ENCODE data around the gene POMGNT1.
A peak's percentile ranks its signal among the peaks of the same experiment; 100 is the strongest.

POMGNT1 gene

GRCh38 chr1:46199233-46199749, 1.1 kb upstream of the POMGNT1 start:
- no peaks in the 10 kb centered on the region for H3K36me3 Mint-ChIP-seq
- peaks cover 34% of the 10 kb centered on the region for H3K4me1 Mint-ChIP-seq
- H3K27me3 Mint-ChIP-seq, result peaks cover 12% of the 10 kb centered on the region
- H3K27ac Mint-ChIP-seq, result no peak overlapping the region
- peak overlapping the region; percentile 77 for H3K4me3 Mint-ChIP-seq
- CTCF ChIA-PET, result interaction anchor here (0.7 to 1.6 kb wide), 4 partner anchors 19 to 49 kb away, joined by 3 to 4 read pairs (median 3); no protein-coding TSS in a partner anchor
- no peak for DNase-seq
- H3K9me3 Mint-ChIP-seq, result no peaks in the 10 kb centered on the region

GRCh38 chr1:46197560-46197963, 672 bp downstream of the POMGNT1 start:
- H3K9me3 Mint-ChIP-seq, result no peaks in the 10 kb centered on the region
- H3K36me3 Mint-ChIP-seq, result no peaks in the 10 kb centered on the region
- H3K4me1 Mint-ChIP-seq, result peaks cover 25% of the 10 kb centered on the region
- CTCF ChIA-PET, result interaction anchor here (1.2 kb wide), 1 partner anchor 24 kb away, joined by 4 read pairs; no protein-coding TSS in a partner anchor
- no peaks in the 10 kb centered on the region for H3K27me3 Mint-ChIP-seq
- H3K4me3 Mint-ChIP-seq, result peak overlapping the region; percentile 81
- peak overlapping the region; percentile 37 for H3K27ac Mint-ChIP-seq
- DNase-seq, result no peak

- CTCF ChIA-PET, result no interaction called here
- Mint-ChIP-seq H3K27ac (no peak overlapping the region), H3K27me3 (no peaks in the 10 kb centered on the region), H3K9me3 (no peaks in the 10 kb centered on the region), H3K36me3 (no peaks in the 10 kb centered on the region), H3K4me1 (peaks cover 25% of the 10 kb centered on the region), H3K4me3 (peak overlapping the region; percentile 13)
- DNase-seq, result no peak
Observed at GRCh38 chr1:46196609-46197008, 1.6 kb downstream of the POMGNT1 start.

- no peak overlapping the region for H3K27ac Mint-ChIP-seq
- H3K9me3 Mint-ChIP-seq, result no peaks in the 10 kb centered on the region
- DNase-seq, result no peak
- H3K4me1 Mint-ChIP-seq, result peaks cover 18% of the 10 kb centered on the region
- no peaks in the 10 kb centered on the region for H3K27me3 Mint-ChIP-seq
- peaks cover under 1% of the 10 kb centered on the region for H3K36me3 Mint-ChIP-seq
- CTCF ChIA-PET, result interaction anchor here (0.6 to 1.6 kb wide), 2 partner anchors 13 to 50 kb away, joined by 3 to 4 read pairs; no protein-coding TSS in a partner anchor
- H3K4me3 Mint-ChIP-seq, result no peak overlapping the region
Observed at GRCh38 chr1:46194641-46195193, 3.5 kb downstream of the POMGNT1 start.

GRCh38 chr1:46193984-46194570, 4.2 kb downstream of the POMGNT1 start:
- H3K4me1 Mint-ChIP-seq, result peaks cover 13% of the 10 kb centered on the region
- no peak overlapping the region for H3K4me3 Mint-ChIP-seq
- H3K27me3 Mint-ChIP-seq, result no peaks in the 10 kb centered on the region
- H3K36me3 Mint-ChIP-seq, result peaks cover 5% of the 10 kb centered on the region
- CTCF ChIA-PET, result interaction anchor here (0.6 to 1.6 kb wide), 2 partner anchors 13 to 149 kb away, joined by 4 read pairs; no protein-coding TSS in a partner anchor
- H3K9me3 Mint-ChIP-seq, result no peaks in the 10 kb centered on the region
- H3K27ac Mint-ChIP-seq, result peak overlapping the region; percentile 45
- DNase-seq, result no peak

- CTCF ChIA-PET, result interaction anchor here (0.6 kb wide), 1 partner anchor 148 kb away, joined by 4 read pairs; no protein-coding TSS in a partner anchor
- Mint-ChIP-seq H3K9me3 (no peaks in the 10 kb centered on the region), H3K4me3 (no peak overlapping the region), H3K27me3 (no peaks in the 10 kb centered on the region), H3K4me1 (peaks cover 9% of the 10 kb centered on the region), H3K27ac (no peak overlapping the region), H3K36me3 (peaks cover 5% of the 10 kb centered on the region)
- DNase-seq, result no peak
Observed at GRCh38 chr1:46193285-46193684, 4.9 kb downstream of the POMGNT1 start.

GRCh38 chr1:46192171-46192570, 6.1 kb downstream of the POMGNT1 start:
- no peak for DNase-seq
- no peaks in the 10 kb centered on the region for H3K9me3 Mint-ChIP-seq
- H3K4me3 Mint-ChIP-seq, result no peak overlapping the region
- no peak overlapping the region for H3K27ac Mint-ChIP-seq
- H3K36me3 Mint-ChIP-seq, result peaks cover 5% of the 10 kb centered on the region
- H3K4me1 Mint-ChIP-seq, result peaks cover 2% of the 10 kb centered on the region
- H3K27me3 Mint-ChIP-seq, result no peaks in the 10 kb centered on the region
- CTCF ChIA-PET, result no interaction called here

- Mint-ChIP-seq H3K36me3 (peaks cover 5% of the 10 kb centered on the region), H3K4me3 (no peak overlapping the region), H3K9me3 (no peaks in the 10 kb centered on the region), H3K4me1 (no peaks in the 10 kb centered on the region), H3K27ac (no peak overlapping the region), H3K27me3 (no peaks in the 10 kb centered on the region)
- CTCF ChIA-PET, result interaction anchor here (0.7 to 1.4 kb wide), 2 partner anchors 10 to 32 kb away, joined by 3 to 4 read pairs; no protein-coding TSS in a partner anchor
- no peak for DNase-seq
Observed at GRCh38 chr1:46191033-46191701, 7.1 kb downstream of the POMGNT1 start.

- no peaks in the 10 kb centered on the region for H3K9me3 Mint-ChIP-seq
- DNase-seq, result no peak
- H3K4me3 Mint-ChIP-seq, result no peak overlapping the region
- CTCF ChIA-PET, result interaction anchor here (0.7 to 1.4 kb wide), 2 partner anchors 9 to 33 kb away, joined by 3 to 4 read pairs; no protein-coding TSS in a partner anchor
- H3K4me1 Mint-ChIP-seq, result no peaks in the 10 kb centered on the region
- no peak overlapping the region for H3K27ac Mint-ChIP-seq
- H3K27me3 Mint-ChIP-seq, result no peaks in the 10 kb centered on the region
- H3K36me3 Mint-ChIP-seq, result peaks cover 5% of the 10 kb centered on the region
Observed at GRCh38 chr1:46190539-46190938, 7.7 kb downstream of the POMGNT1 start.

- no peak for DNase-seq
- H3K4me1 Mint-ChIP-seq, result peaks cover 6% of the 10 kb centered on the region
- H3K36me3 Mint-ChIP-seq, result peaks cover 5% of the 10 kb centered on the region
- no peaks in the 10 kb centered on the region for H3K9me3 Mint-ChIP-seq
- no peak overlapping the region for H3K27ac Mint-ChIP-seq
- CTCF ChIA-PET, result no interaction called here
- H3K4me3 Mint-ChIP-seq, result no peak overlapping the region
- no peaks in the 10 kb centered on the region for H3K27me3 Mint-ChIP-seq
Observed at GRCh38 chr1:46188295-46189030, 9.8 kb downstream of the POMGNT1 start.

GRCh38 chr1:46187106-46187869, 10.9 kb downstream of the POMGNT1 start:
- no peaks in the 10 kb centered on the region for H3K9me3 Mint-ChIP-seq
- DNase-seq, result no peak
- no peak overlapping the region for H3K27ac Mint-ChIP-seq
- no peaks in the 10 kb centered on the region for H3K27me3 Mint-ChIP-seq
- peaks cover 5% of the 10 kb centered on the region for H3K36me3 Mint-ChIP-seq
- CTCF ChIA-PET, result interaction anchor here (1.0 kb wide), 1 partner anchor 36 kb away, joined by 3 read pairs; no protein-coding TSS in a partner anchor
- peaks cover 9% of the 10 kb centered on the region for H3K4me1 Mint-ChIP-seq
- H3K4me3 Mint-ChIP-seq, result no peak overlapping the region

GRCh38 chr1:46186076-46186475, 12.2 kb downstream of the POMGNT1 start:
- Mint-ChIP-seq H3K36me3 (peaks cover 5% of the 10 kb centered on the region), H3K4me1 (peaks cover 13% of the 10 kb centered on the region), H3K27me3 (no peaks in the 10 kb centered on the region), H3K27ac (no peak overlapping the region), H3K9me3 (no peaks in the 10 kb centered on the region), H3K4me3 (no peak overlapping the region)
- DNase-seq, result no peak
- CTCF ChIA-PET, result interaction anchor here (1.0 kb wide), 1 partner anchor 38 kb away, joined by 3 read pairs; no protein-coding TSS in a partner anchor

GRCh38 chr1:46184920-46185658, 13.1 kb downstream of the POMGNT1 start:
- Mint-ChIP-seq H3K4me3 (no peak overlapping the region), H3K9me3 (no peaks in the 10 kb centered on the region), H3K27ac (no peak overlapping the region), H3K27me3 (no peaks in the 10 kb centered on the region), H3K4me1 (peaks cover 13% of the 10 kb centered on the region), H3K36me3 (peaks cover 5% of the 10 kb centered on the region)
- DNase-seq, result no peak
- CTCF ChIA-PET, result interaction anchor here (5.0 kb wide), 1 partner anchor 149 kb away, joined by 46 read pairs; no protein-coding TSS in a partner anchor

All from activated naive CD4-positive, alpha-beta T cell treated with anti-CD3 and anti-CD28 coated beads, Interleukin-2, amount 10 ng/mL, durations not matched to agents 7 days and 5 days (primary cell).